ENCODE measurements around the gene ESYT3.

DNA sequence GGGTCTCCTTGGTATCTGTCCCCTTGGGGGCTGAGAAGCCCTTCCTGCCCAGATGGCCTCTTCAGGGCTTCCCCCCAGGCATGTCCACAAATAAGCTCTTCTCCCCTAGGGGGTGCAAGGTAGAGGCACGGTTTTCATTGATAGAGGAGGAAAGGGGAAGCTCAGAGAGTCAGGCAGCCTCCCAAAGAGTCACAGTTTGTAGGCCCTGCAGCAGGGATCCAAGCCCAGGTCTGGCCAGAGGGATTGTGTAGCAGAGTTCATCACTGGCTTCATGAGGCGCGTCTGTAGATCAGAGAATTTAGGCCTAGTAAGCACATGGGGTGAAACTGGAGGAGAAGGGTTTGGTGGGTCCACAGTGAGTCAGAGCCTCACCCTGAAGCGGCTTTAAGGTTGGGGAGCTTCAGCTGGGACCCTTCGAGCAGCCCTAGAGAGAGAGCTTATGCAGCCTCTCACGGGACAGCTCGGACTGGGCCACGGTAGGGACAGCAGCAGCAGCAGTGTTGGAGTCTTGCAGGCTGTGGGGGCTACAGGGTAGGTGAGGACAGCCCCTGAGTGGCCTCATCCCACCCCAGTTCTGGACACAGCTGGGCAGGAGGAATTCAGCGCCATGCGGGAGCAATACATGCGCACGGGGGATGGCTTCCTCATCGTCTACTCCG, 37.5 kb upstream of the ESYT3 start:
- TF ChIP-seq, protein P1, sequence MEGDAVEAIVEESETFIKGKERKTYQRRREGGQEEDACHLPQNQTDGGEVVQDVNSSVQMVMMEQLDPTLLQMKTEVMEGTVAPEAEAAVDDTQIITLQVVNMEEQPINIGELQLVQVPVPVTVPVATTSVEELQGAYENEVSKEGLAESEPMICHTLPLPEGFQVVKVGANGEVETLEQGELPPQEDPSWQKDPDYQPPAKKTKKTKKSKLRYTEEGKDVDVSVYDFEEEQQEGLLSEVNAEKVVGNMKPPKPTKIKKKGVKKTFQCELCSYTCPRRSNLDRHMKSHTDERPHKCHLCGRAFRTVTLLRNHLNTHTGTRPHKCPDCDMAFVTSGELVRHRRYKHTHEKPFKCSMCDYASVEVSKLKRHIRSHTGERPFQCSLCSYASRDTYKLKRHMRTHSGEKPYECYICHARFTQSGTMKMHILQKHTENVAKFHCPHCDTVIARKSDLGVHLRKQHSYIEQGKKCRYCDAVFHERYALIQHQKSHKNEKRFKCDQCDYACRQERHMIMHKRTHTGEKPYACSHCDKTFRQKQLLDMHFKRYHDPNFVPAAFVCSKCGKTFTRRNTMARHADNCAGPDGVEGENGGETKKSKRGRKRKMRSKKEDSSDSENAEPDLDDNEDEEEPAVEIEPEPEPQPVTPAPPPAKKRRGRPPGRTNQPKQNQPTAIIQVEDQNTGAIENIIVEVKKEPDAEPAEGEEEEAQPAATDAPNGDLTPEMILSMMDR (IDR thresholded peaks at IDR 0.05), result no peak
- TF ChIP-seq POLR2A (IDR thresholded peaks at IDR 0.05), result no peak

All from uterus (tissue), 2 donors.